ENCODE measurements around the gene TBX4.

TBX4 gene

GRCh38 chr17:61470530-61471136, 18.4 kb downstream of the TBX4 start:
- TF ChIP-seq PPARA (CRISPR knock-in tag; IDR thresholded peaks at IDR 0.05; ENCODE audit: borderline replicate concordance) (no peak), CSDC2 (CRISPR knock-in tag; IDR thresholded peaks at IDR 0.05) (no peak), ISL1 (CRISPR knock-in tag; IDR thresholded peaks at IDR 0.05) (no peak), ZFP30 (CRISPR knock-in tag; IDR thresholded peaks at IDR 0.05) (no peak), TOX (CRISPR knock-in tag; IDR thresholded peaks at IDR 0.05; ENCODE audit: borderline replicate concordance) (no peak), CREB5 (CRISPR knock-in tag; IDR thresholded peaks at IDR 0.05; ENCODE audit: low read depth) (no peak)
- ATAC-seq = no peak

- TF ChIP-seq ZNF8 (CRISPR knock-in tag; IDR thresholded peaks at IDR 0.05) = no peak
- TF ChIP-seq ESRRG (CRISPR knock-in tag; IDR thresholded peaks at IDR 0.05) = no peak
- TF ChIP-seq TSHZ2 (CRISPR knock-in tag; IDR thresholded peaks at IDR 0.05) = no peak
- no peak for TF ChIP-seq CSDC2 (CRISPR knock-in tag; IDR thresholded peaks at IDR 0.05)
- no peak for TF ChIP-seq PATZ1 (CRISPR knock-in tag; IDR thresholded peaks at IDR 0.05; ENCODE audit: borderline replicate concordance)
- no peak for TF ChIP-seq SNAI2 (CRISPR knock-in tag; IDR thresholded peaks at IDR 0.05)
- no peak for TF ChIP-seq PPARA (CRISPR knock-in tag; IDR thresholded peaks at IDR 0.05; ENCODE audit: borderline replicate concordance)
- TF ChIP-seq TCF4 (CRISPR knock-in tag; IDR thresholded peaks at IDR 0.05; ENCODE audit: borderline replicate concordance) = no peak
- ATAC-seq = peak; percentile 43
These were observed 22.2 kb downstream of the TBX4 start for GRCh38 chr17:61474235-61474927.

- ATAC-seq = no peak
- TF ChIP-seq ESRRG (CRISPR knock-in tag; IDR thresholded peaks at IDR 0.05) = no peak
These were observed 22.7 kb downstream of the TBX4 start for GRCh38 chr17:61474934-61475333.

- TF ChIP-seq ZC3H10 (CRISPR knock-in tag; IDR thresholded peaks at IDR 0.05) (no peak), ZNF8 (CRISPR knock-in tag; IDR thresholded peaks at IDR 0.05) (no peak)
- peak; percentile 5; the same call in 1 of the 3 replicates for ATAC-seq
These were observed 23.5 kb downstream of the TBX4 start for GRCh38 chr17:61475726-61476125.

- ATAC-seq = peak; percentile 6; the same call in 2 of the 3 replicates
These were observed 24.4 kb downstream of the TBX4 start for GRCh38 chr17:61476476-61477203.

More at GRCh38 chr17:61476476-61477203, 24.4 kb downstream of the TBX4 start:
- TF ChIP-seq ZFP3 (CRISPR knock-in tag; IDR thresholded peaks at IDR 0.05) = no peak
- TF ChIP-seq CREB5 (CRISPR knock-in tag; IDR thresholded peaks at IDR 0.05; ENCODE audit: low read depth) = peak; percentile 20; the same call in 1 of the 2 replicates
- TF ChIP-seq ESRRG (CRISPR knock-in tag; IDR thresholded peaks at IDR 0.05) = no peak
